ENCODE results near the gene VCL.
"Not testable (repeated sequence)": the region's sequence is repeated elsewhere in the genome, so short reads cannot be mapped to it uniquely, and the experiment has no call there.

VCL gene

DNA sequence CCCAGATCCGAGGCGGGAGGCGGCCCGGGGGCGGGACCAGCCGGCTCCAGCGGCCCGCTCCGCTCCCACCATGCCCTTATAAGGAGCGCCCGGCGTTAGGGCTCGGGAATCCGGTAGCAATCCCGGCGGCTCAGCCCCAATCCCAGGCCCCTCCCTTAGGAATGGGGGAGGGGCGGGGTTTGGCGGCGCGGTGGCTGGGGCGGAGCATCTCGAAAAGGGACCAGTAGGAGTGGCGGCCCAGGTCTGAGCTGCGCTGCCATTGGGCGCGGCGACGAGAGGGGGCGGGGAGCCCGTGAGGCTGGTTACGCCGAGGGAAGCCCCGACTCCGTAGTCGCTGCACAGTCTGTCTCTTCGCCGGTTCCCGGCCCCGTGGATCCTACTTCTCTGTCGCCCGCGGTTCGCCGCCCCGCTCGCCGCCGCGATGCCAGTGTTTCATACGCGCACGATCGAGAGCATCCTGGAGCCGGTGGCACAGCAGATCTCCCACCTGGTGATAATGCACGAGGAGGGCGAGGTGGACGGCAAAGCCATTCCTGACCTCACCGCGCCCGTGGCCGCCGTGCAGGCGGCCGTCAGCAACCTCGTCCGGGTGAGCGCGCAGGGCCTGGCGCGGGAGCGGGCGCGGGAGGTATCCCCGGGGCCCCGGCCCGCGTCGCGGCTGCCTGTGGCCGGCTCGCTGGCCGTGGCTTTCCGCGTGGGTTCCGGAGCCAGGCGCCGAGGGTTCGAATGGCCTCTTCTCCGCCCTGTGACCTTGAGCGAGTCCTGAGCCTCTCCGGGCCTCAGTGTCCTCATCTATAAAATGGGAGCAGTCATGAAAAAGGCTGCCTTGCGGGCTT is at the start of gene VCL:
VCL (plus strand) TSS at position 330 of the 836 bp plus-strand sequence; CDS start at position 422, 92 bp downstream.
- DNase-seq (ENCODE audit: extremely low read depth in 1 of 2, low read depth in 1 of 2): peak; percentile 88 to 92

- no peak for DNase-seq (ENCODE audit: extremely low read depth in 1 of 2, low read depth in 1 of 2)
Observed at GRCh38 chr10:73948947-73949633, 48.8 kb upstream of the VCL start.

DNA sequence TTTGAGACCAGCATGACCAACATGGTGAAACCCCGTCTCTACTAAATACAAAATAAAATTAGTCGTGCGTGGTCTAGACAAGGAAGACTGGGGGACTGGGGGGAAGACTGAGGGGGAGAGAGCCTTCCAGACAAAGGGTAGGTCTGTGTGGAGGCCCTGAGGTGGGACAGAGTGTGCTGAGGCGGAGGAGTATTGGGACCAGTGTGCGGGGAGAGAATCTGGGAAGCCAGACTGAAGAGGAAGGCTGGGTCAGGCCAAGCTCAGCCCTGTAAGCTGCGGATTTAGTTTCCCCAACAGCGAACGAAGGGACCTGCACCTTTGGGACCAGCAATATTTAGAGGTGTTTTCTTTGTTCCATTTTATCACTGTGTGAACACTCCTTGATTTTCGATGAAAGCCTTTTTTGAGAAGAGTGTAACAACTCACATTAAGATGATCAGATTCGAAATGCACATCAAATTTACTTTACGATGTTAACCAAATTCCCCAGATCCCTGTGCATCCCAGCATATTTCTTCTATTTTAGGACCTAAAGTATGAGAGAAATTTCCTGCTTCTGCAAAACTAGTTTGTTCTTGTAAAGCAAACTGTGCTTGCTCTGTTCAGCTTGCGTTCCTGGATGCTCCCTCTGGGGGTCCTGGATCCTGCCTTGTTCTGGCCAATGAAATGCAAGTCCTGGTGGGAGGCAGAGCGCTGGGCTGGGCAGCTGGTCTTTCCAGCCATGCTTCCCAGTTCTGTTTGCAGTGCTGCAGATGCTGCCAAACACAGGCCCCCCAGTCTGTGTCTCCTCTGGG is 47.6 kb upstream of the VCL start:
- no peak for DNase-seq (ENCODE audit: extremely low read depth in 1 of 2, low read depth in 1 of 2)

GRCh38 chr10:73953665-73954064 is 44.3 kb upstream of the VCL start:
- DNase-seq (ENCODE audit: extremely low read depth in 1 of 2, low read depth in 1 of 2): no peak

DNA sequence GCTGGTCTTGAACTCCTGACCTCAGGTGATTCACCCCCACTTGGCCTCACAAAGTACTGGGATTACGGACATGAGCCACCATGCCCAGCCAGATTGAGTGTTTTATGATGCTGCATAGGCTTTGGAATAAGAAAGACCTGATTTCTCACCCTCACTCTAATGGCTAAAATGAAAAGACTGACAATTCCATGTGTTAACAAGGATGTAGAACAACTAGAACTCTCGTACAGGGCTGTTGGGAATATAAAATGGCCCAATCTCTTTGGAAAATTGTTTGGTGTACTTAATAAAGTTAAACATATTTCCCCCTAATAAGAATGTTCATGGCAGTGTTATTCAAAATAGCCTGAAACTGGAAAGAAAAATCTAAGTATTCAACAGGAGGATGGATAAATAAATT is 43.2 kb upstream of the VCL start:
- DNase-seq (ENCODE audit: extremely low read depth in 1 of 2, low read depth in 1 of 2): no peak

DNA sequence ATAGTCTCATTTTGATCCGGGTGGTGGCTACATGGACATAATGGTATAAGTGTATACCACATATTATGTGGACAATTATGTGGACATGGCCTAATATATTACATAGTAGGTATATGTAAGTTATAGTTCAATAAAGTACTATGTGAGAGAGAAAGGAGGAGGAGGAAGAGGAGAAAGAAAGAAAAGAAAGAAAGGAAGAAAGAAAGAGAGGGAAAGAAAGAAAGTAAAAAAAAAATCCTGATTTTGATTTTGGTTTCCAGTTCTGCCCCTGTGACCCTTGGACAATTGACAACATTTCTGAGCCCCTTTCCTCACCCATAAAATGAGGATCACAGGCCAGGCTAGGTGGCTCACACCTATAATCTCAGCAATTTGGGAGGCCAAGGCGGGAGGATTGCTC is 42.2 kb upstream of the VCL start:
- no peak for DNase-seq (ENCODE audit: extremely low read depth in 1 of 2, low read depth in 1 of 2)

DNA sequence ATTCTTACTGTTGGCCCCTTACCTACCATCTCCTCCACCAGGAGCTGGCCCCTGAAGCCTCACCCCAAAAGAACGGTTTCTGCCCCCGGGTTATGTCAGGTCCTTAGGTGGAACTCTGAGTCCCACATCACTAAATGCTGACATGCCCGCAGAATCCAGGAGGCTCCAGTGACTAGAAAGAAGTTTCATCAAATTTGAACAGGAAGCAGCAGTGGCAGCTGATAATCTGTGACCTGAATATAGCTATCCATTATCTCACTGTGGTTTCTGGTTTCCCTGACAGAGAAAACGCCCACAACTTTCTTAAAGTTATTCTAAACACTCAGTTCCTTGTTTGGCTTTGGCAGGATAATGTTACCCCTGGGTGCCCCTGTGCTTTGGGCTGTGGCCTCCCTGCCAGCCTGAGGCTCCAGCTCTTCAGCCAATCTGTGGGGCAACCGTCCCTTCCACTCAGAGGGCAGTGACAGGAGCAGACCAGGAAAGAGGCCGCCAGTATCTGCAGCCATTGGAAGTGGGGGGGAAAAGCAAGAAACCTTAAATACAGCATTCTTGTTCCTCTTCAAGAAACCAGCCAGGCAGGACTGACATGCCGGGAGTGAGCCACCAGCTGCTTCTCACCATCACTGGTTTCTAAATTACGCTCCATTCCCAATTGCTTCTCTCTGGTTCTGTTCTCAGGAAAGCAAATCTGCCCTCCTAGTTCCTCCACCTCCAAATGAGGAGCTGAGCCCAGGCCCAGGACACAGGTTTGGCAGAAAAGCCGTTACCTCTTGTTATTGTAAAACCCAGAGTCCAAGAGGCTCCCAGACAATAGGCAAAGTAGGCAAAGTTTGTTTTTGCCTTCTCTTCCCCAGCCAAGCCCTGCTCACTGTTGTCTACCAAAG is 41.2 kb upstream of the VCL start:
- no peak for DNase-seq (ENCODE audit: extremely low read depth in 1 of 2, low read depth in 1 of 2)

- no peak for DNase-seq (ENCODE audit: extremely low read depth in 1 of 2, low read depth in 1 of 2)
Observed at GRCh38 chr10:73959484-73960243, 38.3 kb upstream of the VCL start.

- DNase-seq (ENCODE audit: extremely low read depth in 1 of 2, low read depth in 1 of 2): no peak
Observed at GRCh38 chr10:73962386-73962785, 35.5 kb upstream of the VCL start.

GRCh38 chr10:73963533-73963932 is 34.4 kb upstream of the VCL start:
- DNase-seq (ENCODE audit: extremely low read depth in 1 of 2, low read depth in 1 of 2): not testable (repeated sequence)

DNA sequence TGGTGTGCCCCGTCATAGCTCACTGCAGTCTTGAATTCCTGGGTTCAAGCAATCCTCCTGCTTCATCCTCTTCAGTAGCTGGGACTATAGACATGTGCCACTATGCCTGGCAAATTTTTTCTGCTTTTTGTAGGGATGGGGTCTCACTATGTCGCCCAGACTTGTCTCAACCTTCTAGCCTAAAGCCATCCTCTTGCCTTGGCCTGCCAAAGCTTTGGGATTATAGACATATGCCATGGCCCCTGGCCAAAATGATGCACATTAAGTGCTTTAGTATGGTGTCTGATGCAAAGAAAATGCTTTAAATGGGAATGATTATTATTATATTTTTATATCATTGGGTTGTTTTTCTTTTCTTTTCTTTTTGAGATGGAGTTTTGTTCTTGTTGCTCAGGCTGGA is 33.2 kb upstream of the VCL start:
- no peak for DNase-seq (ENCODE audit: extremely low read depth in 1 of 2, low read depth in 1 of 2)

GRCh38 chr10:73965267-73965889 is 32.5 kb upstream of the VCL start:
- DNase-seq (ENCODE audit: extremely low read depth in 1 of 2, low read depth in 1 of 2): not testable (repeated sequence)

DNA sequence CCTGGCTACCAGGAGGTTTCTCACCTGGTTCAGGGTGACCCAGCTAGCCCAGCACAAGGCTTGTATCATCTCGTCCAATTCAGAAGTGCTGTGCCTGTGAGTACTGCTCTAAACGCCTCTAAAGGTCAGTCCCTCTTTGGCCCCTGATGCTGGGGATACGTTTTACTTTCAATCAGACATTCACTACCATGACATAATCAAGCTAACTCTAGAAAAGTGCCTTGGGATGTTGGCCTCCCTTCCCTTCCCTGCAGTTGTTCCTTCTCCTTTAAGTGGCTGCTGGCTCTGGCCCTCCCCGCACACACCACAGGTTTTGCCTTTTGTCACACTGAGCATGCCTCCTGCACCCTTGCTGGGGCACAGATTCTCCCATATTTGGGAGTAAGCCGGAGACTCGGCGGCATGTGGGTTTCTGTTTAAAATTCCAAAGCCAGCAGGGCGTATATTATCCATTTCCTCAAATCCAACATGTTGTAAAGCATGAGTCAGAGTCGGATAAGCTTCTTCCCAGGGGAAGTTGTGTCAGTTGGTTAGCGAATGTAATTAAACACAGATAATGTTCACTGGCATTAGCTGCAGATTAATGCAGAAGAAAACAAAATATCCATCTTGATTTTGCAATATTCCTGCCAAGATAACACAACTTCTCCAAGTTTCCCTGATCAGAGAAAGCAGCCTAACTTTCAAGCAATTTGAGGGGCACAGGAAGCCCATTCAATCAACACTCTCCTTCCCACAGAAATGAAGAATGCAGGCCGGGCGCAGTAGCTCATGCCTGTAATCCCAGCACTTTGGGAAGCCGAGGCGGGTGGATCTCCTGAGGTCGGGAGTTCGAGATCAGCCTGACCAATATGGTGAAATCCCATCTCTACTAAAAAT is 31.8 kb upstream of the VCL start:
- DNase-seq (ENCODE audit: extremely low read depth in 1 of 2, low read depth in 1 of 2): no peak

DNA sequence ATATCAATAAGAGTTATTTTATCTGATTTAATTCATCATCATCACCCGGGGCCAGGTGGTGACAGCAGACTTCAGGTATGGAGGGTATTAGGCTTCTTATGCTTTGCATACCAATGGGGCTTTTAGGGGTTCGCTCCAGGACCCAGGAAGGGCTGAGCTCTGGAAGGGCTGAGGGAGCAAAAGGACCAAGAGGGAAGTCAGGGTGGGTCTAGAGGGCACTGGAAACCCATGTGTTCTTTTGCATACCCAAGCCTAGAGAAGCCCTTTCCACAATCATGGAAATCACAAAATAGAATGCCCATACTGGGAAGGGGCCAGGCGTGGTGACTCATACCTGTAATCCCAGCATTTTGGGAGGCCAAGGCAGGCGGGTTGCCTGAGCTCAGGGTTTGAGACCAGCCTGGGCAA is 30.9 kb upstream of the VCL start:
- no peak for DNase-seq (ENCODE audit: extremely low read depth in 1 of 2, low read depth in 1 of 2)

GRCh38 chr10:73967544-73967943 is 30.4 kb upstream of the VCL start:
- DNase-seq (ENCODE audit: extremely low read depth in 1 of 2, low read depth in 1 of 2): no peak

DNA sequence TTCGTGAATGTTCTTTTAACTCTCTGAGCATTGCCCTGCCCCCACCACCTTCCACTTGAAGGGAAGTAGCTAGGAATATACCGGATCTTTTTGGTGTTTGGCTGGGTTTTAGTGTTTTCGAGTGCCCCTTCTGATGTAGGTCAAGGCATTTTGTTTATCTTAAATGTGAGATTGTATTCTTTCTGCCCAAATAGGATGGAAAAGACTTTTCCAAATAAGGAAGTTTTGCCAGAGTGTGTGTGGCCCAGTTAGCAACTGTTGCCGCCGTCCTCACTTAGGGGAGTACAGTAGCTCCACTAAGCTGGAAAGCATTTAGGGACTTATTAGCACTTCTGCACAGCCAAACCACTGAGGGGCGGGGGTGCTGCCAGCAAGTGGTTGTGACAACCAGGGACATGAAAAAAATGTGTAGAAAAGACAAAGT is 29.8 kb upstream of the VCL start:
- no peak for DNase-seq (ENCODE audit: extremely low read depth in 1 of 2, low read depth in 1 of 2)

GRCh38 chr10:73969224-73969841 is 28.6 kb upstream of the VCL start:
- no peak for DNase-seq (ENCODE audit: extremely low read depth in 1 of 2, low read depth in 1 of 2)

DNA sequence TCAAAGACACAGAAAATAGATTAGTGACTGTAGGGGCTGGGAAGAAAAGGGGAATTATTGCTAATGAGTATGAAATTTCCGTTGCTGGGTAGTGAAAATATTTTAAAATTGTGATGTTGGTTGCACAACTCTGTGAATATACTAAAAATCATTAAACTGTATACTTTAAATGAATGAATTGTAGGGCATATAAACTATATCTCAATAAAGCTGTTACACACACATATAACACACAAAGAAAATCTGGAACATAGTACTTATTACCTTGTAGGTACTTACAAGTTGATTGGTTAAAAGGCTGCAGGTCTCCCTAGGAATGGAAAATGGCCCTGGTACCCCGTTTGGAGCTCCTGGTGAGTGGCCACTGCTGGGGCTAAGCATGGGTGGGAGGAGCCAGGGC is 27.1 kb upstream of the VCL start:
- DNase-seq (ENCODE audit: extremely low read depth in 1 of 2, low read depth in 1 of 2): no peak
